ENCODE measurements around the gene IRF2BP1. TPM values are rescaled to one million over a fixed set of nuclear protein-coding genes. Genes with fewer than 3 reads are reported as not detected.
A peak's percentile ranks its signal among the peaks of the same experiment; 100 is the strongest.

Gene IRF2BP1
- total and polyA plus RNA-seq, 2 of the 13 experiments (the other 11 are each of a cell fraction or from before 2014, with no cell fraction given) = 4.3 to 14.3 TPM

GRCh38 chr19:45901912-45902650 lies 16.1 kb upstream of the IRF2BP1 start, which contains the start of gene MYPOP (continued):
- TF ChIP-seq ZBTB44 (CRISPR knock-in tag; IDR thresholded peaks at IDR 0.05) (no peak), ZBTB37 (CRISPR knock-in tag; IDR thresholded peaks at IDR 0.05) (0 out of 2 replicates have a peak, but pooled peaks have one; percentile 38), ZNF589 (CRISPR knock-in tag; conservative IDR thresholded peaks at IDR 0.05) (no peak), ASH2L (IDR thresholded peaks at IDR 0.05; ENCODE audit: insufficient read length, low read depth, low read length) (peak; percentile 61), HOXA5 (CRISPR knock-in tag; IDR thresholded peaks at IDR 0.05) (peak; percentile 16; the same call in 1 of the 2 replicates), HNRNPH1 (optimal IDR thresholded peaks at IDR 0.05; ENCODE audit: low read depth, low read length) (no peak), ZGPAT (CRISPR knock-in tag; IDR thresholded peaks at IDR 0.05) (peak; percentile 9; the same call in 1 of the 2 replicates), ZNF615 (CRISPR knock-in tag; IDR thresholded peaks at IDR 0.05; ENCODE audit: borderline replicate concordance) (0 out of 2 replicates have a peak, but pooled peaks have one; percentile 36), RNF219 (CRISPR knock-in tag; IDR thresholded peaks at IDR 0.05) (no peak), ZNF580 (CRISPR knock-in tag; IDR thresholded peaks at IDR 0.05; ENCODE audit: borderline replicate concordance, low read depth) (no peak), PCBP2 (optimal IDR thresholded peaks at IDR 0.05; ENCODE audit: low read depth, low read length, poor library complexity, severe bottlenecking) (peak; percentile 64), ZNF281 (CRISPR knock-in tag; IDR thresholded peaks at IDR 0.05; ENCODE audit: borderline replicate concordance) (0 out of 2 replicates have a peak, but pooled peaks have one; percentile 13), TFDP2 (CRISPR knock-in tag; IDR thresholded peaks at IDR 0.05) (peak; percentile 45), CHD2 (IDR thresholded peaks at IDR 0.05; ENCODE audit: low read depth, low read length) (no peak), ZNF547 (CRISPR knock-in tag; IDR thresholded peaks at IDR 0.05) (no peak), ZKSCAN1 (IDR thresholded peaks at IDR 0.05; ENCODE audit: low read length) (no peak), ZMYM3 (CRISPR knock-in tag; IDR thresholded peaks at IDR 0.05) (peak; percentile 35; the same call in 1 of the 2 replicates)

All from HepG2 (cell line).